MM.1S (cell line): ENCODE data around the gene GLIPR1L1.

ENCODE experiments used
- DNase-seq: peaks from one replicate; pipeline ENCODE4 v3.0.0-alpha.2; 2015
- H2AFZ ChIP-seq: fragments of 300-600 bp; sonication (generic); 2 replicates; pipeline ENCODE4 v1.6.0; 2016; ENCODE audit warnings: antibody characterized with exemption, low read length
- H3F3A ChIP-seq: fragments of 300-600 bp; sonication (generic); 2 replicates; pipeline ENCODE4 v1.6.1; 2016; ENCODE audit warnings: mild to moderate bottlenecking, antibody characterized with exemption, low read length, moderate library complexity, mixed read lengths; ENCODE audit not compliant: insufficient read depth
- H3K27ac ChIP-seq: fragments of 300-600 bp; sonication (generic); 2 replicates; pipeline ENCODE4 v1.5.1; 2016; ENCODE audit warnings: mild to moderate bottlenecking, low read length
- H3K27me3 ChIP-seq: fragments of 300-600 bp; sonication (generic); replicated peaks from 2 replicates; pipeline ENCODE4 v1.6.0; 2016; ENCODE audit warnings: low read length; ENCODE audit not compliant: insufficient read depth
- H3K36me3 ChIP-seq: fragments of 300-600 bp; sonication (generic); replicated peaks from 2 replicates; pipeline ENCODE4 v1.6.1; 2016; ENCODE audit warnings: mild to moderate bottlenecking, low read length, mixed read lengths; ENCODE audit not compliant: insufficient read depth
- H3K4me1 ChIP-seq: fragments of 300-600 bp; sonication (generic); 2 replicates; pipeline ENCODE4 v1.6.1; 2016; ENCODE audit warnings: low read length, mixed read lengths
- H3K4me2 ChIP-seq: fragments of 300-600 bp; sonication (generic); 2 replicates; pipeline ENCODE4 v1.6.0; 2016; ENCODE audit warnings: low read depth, low read length
- H3K4me3 ChIP-seq: fragments of 300-600 bp; sonication (generic); 2 replicates; pipeline ENCODE4 v1.5.1; 2016; ENCODE audit warnings: low read length, mixed read lengths
- H3K79me2 ChIP-seq: fragments of 300-600 bp; sonication (generic); 2 replicates; pipeline ENCODE4 v1.6.1; 2016; ENCODE audit warnings: mixed run types, low read length, mixed read lengths
- H3K9ac ChIP-seq: fragments of 300-600 bp; sonication (generic); 2 replicates; pipeline ENCODE4 v1.6.1; 2016; ENCODE audit warnings: low read length, mixed read lengths
- H3K9me2 ChIP-seq: fragments of 300-600 bp; sonication (generic); replicated peaks from 2 replicates; pipeline ENCODE4 v1.6.1; 2016; ENCODE audit warnings: mild to moderate bottlenecking, low read length, mixed read lengths; ENCODE audit not compliant: insufficient read depth
- H3K9me3 ChIP-seq: fragments of 300-600 bp; sonication (generic); replicated peaks from 2 replicates; pipeline ENCODE4 v1.6.1; 2016; ENCODE audit warnings: mild to moderate bottlenecking, low read length, mixed read lengths; ENCODE audit not compliant: insufficient read depth
- H4K20me1 ChIP-seq: fragments of 300-600 bp; sonication (generic); 2 replicates; pipeline ENCODE4 v1.6.1; 2016; ENCODE audit warnings: mild to moderate bottlenecking, low read length, moderate library complexity, mixed read lengths; ENCODE audit not compliant: insufficient read depth
- CTCF ChIP-seq: fragments of 300-600 bp; sonication (generic); IDR thresholded peaks from 2 replicates; pipeline ENCODE4 v1.5.1; 2016; ENCODE audit warnings: antibody characterized with exemption, low read length, mixed read lengths
- EZH2 ChIP-seq: fragments of 300-600 bp; sonication (generic); optimal IDR thresholded peaks from 2 replicates; pipeline ENCODE3; 2017; ENCODE audit warnings: low read depth, mild to moderate bottlenecking, antibody characterized with exemption, low read length, mixed read lengths
- EZH2phosphoT487 ChIP-seq: fragments of 300-600 bp; sonication (generic); IDR thresholded peaks from 2 replicates; pipeline ENCODE4 v1.6.1; 2018; ENCODE audit warnings: antibody characterized with exemption, low read length

Gene GLIPR1L1

GRCh38 chr12:75327642-75328041 lies 6.8 kb upstream of the GLIPR1L1 start:
- Histone ChIP-seq H3K27me3 (no peaks in the 10 kb centered on the region), H3K4me1 (peaks cover 8% of the 10 kb centered on the region; the same call in 1 of the 2 replicates), H3K4me3 (no peak overlapping the region), H3K9me3 (no peaks in the 10 kb centered on the region), H3K4me2 (no peak overlapping the region), H4K20me1 (no peaks in the 10 kb centered on the region), H2AFZ (no peak overlapping the region), H3F3A (peaks cover 4% of the 10 kb centered on the region; the same call in 1 of the 2 replicates), H3K79me2 (no peaks in the 10 kb centered on the region), H3K9me2 (no peaks in the 10 kb centered on the region), H3K36me3 (no peaks in the 10 kb centered on the region), H3K9ac (no peak overlapping the region), H3K27ac (no peak overlapping the region)
- DNase-seq, result no peak
- TF ChIP-seq EZH2 (no peak), EZH2phosphoT487 (no peak), CTCF (no peak)

GRCh38 chr12:75329918-75330826 lies 4.3 kb upstream of the GLIPR1L1 start, which contains the start of gene CAPS2:
CAPS2 (minus strand) TSS chr12:75330324; CDS start chr12:75326498, 3,826 bp downstream.
- H4K20me1 ChIP-seq, result no peaks in the 10 kb centered on the region
- no peak for TF ChIP-seq CTCF
- peak within 1 kb of the TSS; percentile 57; the same call in 1 of the 2 replicates for H3K27ac ChIP-seq
- peak within 1 kb of the TSS; percentile 43; the same call in 1 of the 2 replicates for H3K9ac ChIP-seq
- no peaks in the 10 kb centered on the region for H3K9me3 ChIP-seq
- H3K36me3 ChIP-seq, result no peaks in the 10 kb centered on the region
- peaks cover 11% of the 10 kb centered on the region; the same call in 1 of the 2 replicates for H3K4me1 ChIP-seq
- no peaks in the 10 kb centered on the region for H3K79me2 ChIP-seq
- H2AFZ ChIP-seq, result peak within 1 kb of the TSS; percentile 81
- H3K9me2 ChIP-seq, result no peaks in the 10 kb centered on the region
- peaks cover 4% of the 10 kb centered on the region; the same call in 1 of the 2 replicates for H3F3A ChIP-seq
- peak within 1 kb of the TSS; percentile 68 for H3K4me3 ChIP-seq
- peak; percentile 89 for DNase-seq
- H3K27me3 ChIP-seq, result no peaks in the 10 kb centered on the region
- peak within 1 kb of the TSS; percentile 76 for H3K4me2 ChIP-seq

DNA sequence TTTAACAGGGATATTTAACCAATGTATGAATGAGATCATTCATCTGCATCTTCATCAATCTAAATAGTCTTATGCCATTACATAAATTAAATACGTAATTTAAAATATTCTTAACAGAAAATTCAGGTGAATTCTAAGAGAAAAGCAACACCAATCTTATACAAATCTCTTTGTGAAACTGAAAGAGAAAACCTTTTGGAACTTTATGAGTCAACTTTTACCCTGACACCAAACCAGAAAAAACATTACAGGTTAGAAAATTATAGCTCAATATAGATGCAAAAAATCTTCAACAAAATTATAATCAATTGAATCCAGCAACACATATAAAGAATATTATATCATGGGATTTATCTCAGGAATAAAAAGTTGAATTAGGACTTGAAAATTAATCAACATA lies 3.4 kb downstream of the GLIPR1L1 start:
- H3K9me2 ChIP-seq, result no peaks in the 10 kb centered on the region
- no peak overlapping the region for H3K27ac ChIP-seq
- no peak overlapping the region for H3K9ac ChIP-seq
- no peaks in the 10 kb centered on the region for H4K20me1 ChIP-seq
- no peaks in the 10 kb centered on the region for H3K36me3 ChIP-seq
- H2AFZ ChIP-seq, result no peak overlapping the region
- H3K4me2 ChIP-seq, result peak overlapping the region; percentile 18; the same call in 1 of the 2 replicates
- no peaks in the 10 kb centered on the region for H3K9me3 ChIP-seq
- H3K4me1 ChIP-seq, result peaks cover 6% of the 10 kb centered on the region; the same call in 1 of the 2 replicates
- no peak for TF ChIP-seq EZH2phosphoT487
- no peak for TF ChIP-seq CTCF
- TF ChIP-seq EZH2, result no peak
- H3K27me3 ChIP-seq, result no peaks in the 10 kb centered on the region
- H3F3A ChIP-seq, result peaks cover 4% of the 10 kb centered on the region; the same call in 1 of the 2 replicates
- no peaks in the 10 kb centered on the region for H3K79me2 ChIP-seq
- DNase-seq, result peak; percentile 40
- H3K4me3 ChIP-seq, result no peak overlapping the region
